IPS DF 6.9 (cell line): ENCODE data around the gene ENG.
A peak's percentile ranks its signal among the peaks of the same experiment; 100 is the strongest.

ENCODE experiments used
- DNase-seq: peaks from one replicate; pipeline ENCODE4 v3.0.0-alpha.2; 2013; ENCODE audit warnings: low read depth, low spot score
- H3K27ac ChIP-seq: one replicate; pipeline ENCODE4 v1.5.1; 2013; ENCODE audit warnings: low read length, control low read depth
- H3K27me3 ChIP-seq: 2 replicates; pipeline ENCODE4 v1.6.1; 2013; ENCODE audit warnings: mild to moderate bottlenecking, low read length; ENCODE audit not compliant: control insufficient read depth, insufficient read depth
- H3K36me3 ChIP-seq: 2 replicates; pipeline ENCODE4 v1.6.1; 2013; ENCODE audit warnings: low read length; ENCODE audit not compliant: control insufficient read depth, insufficient read depth
- H3K4me1 ChIP-seq: 2 replicates; pipeline ENCODE4 v1.6.1; 2013; ENCODE audit warnings: low read length; ENCODE audit not compliant: control insufficient read depth, insufficient read depth
- H3K4me3 ChIP-seq: 2 replicates; pipeline ENCODE4 v1.5.1; 2013; ENCODE audit warnings: mild to moderate bottlenecking, low read length
- H3K9me3 ChIP-seq: 2 replicates; pipeline ENCODE4 v1.6.1; 2013; ENCODE audit warnings: low read length, inconsistent platforms; ENCODE audit not compliant: control insufficient read depth, insufficient read depth
- WGBS: extraction: QIAGEN DNeasy Blood & Tissue Kit; methylation state at CpG from one replicate; pipeline ENCODE4 v1.1.7; 2013; ENCODE audit warnings: mixed read lengths, missing lambda C conversion rate; ENCODE audit not compliant: insufficient read length, insufficient coverage; 5-methylcytosine and 5-hydroxymethylcytosine counted together

The ENG gene

GRCh38 chr9:127791085-127791484, 63.4 kb downstream of the ENG start:
- Histone ChIP-seq H3K4me1 (no peaks in the 10 kb centered on the region; the same call in 1 of the 2 replicates), H3K36me3 (peaks cover 28% of the 10 kb centered on the region), H3K4me3 (no peak overlapping the region), H3K27me3 (no peaks in the 10 kb centered on the region), H3K9me3 (no peaks in the 10 kb centered on the region), H3K27ac (no peak overlapping the region)
- no CpG with 5 or more reads among the region's 4 CpGs for WGBS
- DNase-seq = no peak

GRCh38 chr9:127790094-127790855, 64.2 kb downstream of the ENG start:
- Histone ChIP-seq H3K4me1 (no peaks in the 10 kb centered on the region; the same call in 1 of the 2 replicates), H3K4me3 (no peak overlapping the region), H3K27ac (no peak overlapping the region), H3K27me3 (no peaks in the 10 kb centered on the region), H3K36me3 (peaks cover 28% of the 10 kb centered on the region), H3K9me3 (no peaks in the 10 kb centered on the region)
- DNase-seq = no peak
- WGBS = no CpG with 5 or more reads among the region's 9 CpGs

- no peak for DNase-seq
- Histone ChIP-seq H3K36me3 (peaks cover 28% of the 10 kb centered on the region), H3K27ac (no peak overlapping the region)
Observed at GRCh38 chr9:127789179-127789578, 65.3 kb downstream of the ENG start.

GRCh38 chr9:127788337-127789011, 66.0 kb downstream of the ENG start:
- no peak overlapping the region for H3K4me3 ChIP-seq
- no peaks in the 10 kb centered on the region for H3K27me3 ChIP-seq
- no peaks in the 10 kb centered on the region for H3K9me3 ChIP-seq
- H3K27ac ChIP-seq = no peak overlapping the region
- H3K36me3 ChIP-seq = peaks cover 28% of the 10 kb centered on the region
- no CpG with 5 or more reads among the region's 26 CpGs for WGBS
- no peak for DNase-seq
- H3K4me1 ChIP-seq = no peaks in the 10 kb centered on the region; the same call in 1 of the 2 replicates

More at GRCh38 chr9:127789179-127789578, 65.3 kb downstream of the ENG start:
- H3K4me3 ChIP-seq = no peak overlapping the region
- WGBS = no CpG with 5 or more reads among the region's 25 CpGs
- H3K9me3 ChIP-seq = no peaks in the 10 kb centered on the region
- H3K4me1 ChIP-seq = no peaks in the 10 kb centered on the region; the same call in 1 of the 2 replicates
- H3K27me3 ChIP-seq = no peaks in the 10 kb centered on the region

- H3K4me1 ChIP-seq = no peaks in the 10 kb centered on the region; the same call in 1 of the 2 replicates
- H3K27ac ChIP-seq = no peak overlapping the region
- DNase-seq = no peak
- peaks cover 28% of the 10 kb centered on the region for H3K36me3 ChIP-seq
- WGBS = no CpG with 5 or more reads among the region's 12 CpGs
- H3K4me3 ChIP-seq = peak overlapping the region; percentile 81; the same call in 1 of the 2 replicates
- no peaks in the 10 kb centered on the region for H3K27me3 ChIP-seq
- no peaks in the 10 kb centered on the region for H3K9me3 ChIP-seq
Observed at GRCh38 chr9:127786773-127787104, 67.7 kb downstream of the ENG start.

GRCh38 chr9:127785933-127786772, 68.3 kb downstream of the ENG start, which contains the start of gene CDK9:
Gene CDK9 (plus strand): TSS chr9:127786034. CDS start chr9:127786149, 115 bp downstream.
- Histone ChIP-seq H3K4me3 (peak within 1 kb of the TSS; percentile 81), H3K27ac (no peak within 1 kb of the TSS), H3K4me1 (no peaks in the 10 kb centered on the region; the same call in 1 of the 2 replicates), H3K27me3 (no peaks in the 10 kb centered on the region), H3K9me3 (no peaks in the 10 kb centered on the region), H3K36me3 (peaks cover 28% of the 10 kb centered on the region)
- WGBS = no CpG with 5 or more reads among the region's 75 CpGs
- no peak for DNase-seq

- Histone ChIP-seq H3K4me3 (peak overlapping the region; percentile 81; the same call in 1 of the 2 replicates), H3K9me3 (no peaks in the 10 kb centered on the region), H3K4me1 (no peaks in the 10 kb centered on the region; the same call in 1 of the 2 replicates), H3K36me3 (peaks cover 26% of the 10 kb centered on the region), H3K27me3 (no peaks in the 10 kb centered on the region), H3K27ac (no peak overlapping the region)
- DNase-seq = no peak
- no CpG with 5 or more reads among the region's 123 CpGs for WGBS
Observed at GRCh38 chr9:127785023-127785932, 69.2 kb downstream of the ENG start.

GRCh38 chr9:127783111-127784008, 71.1 kb downstream of the ENG start:
- DNase-seq = no peak
- Histone ChIP-seq H3K4me1 (no peaks in the 10 kb centered on the region; the same call in 1 of the 2 replicates), H3K9me3 (no peaks in the 10 kb centered on the region), H3K27me3 (no peaks in the 10 kb centered on the region), H3K36me3 (peaks cover 9% of the 10 kb centered on the region), H3K27ac (no peak overlapping the region), H3K4me3 (no peak overlapping the region)
- WGBS = no CpG with 5 or more reads among the region's 20 CpGs

- Histone ChIP-seq H3K27me3 (no peaks in the 10 kb centered on the region), H3K27ac (no peak overlapping the region), H3K36me3 (no peaks in the 10 kb centered on the region), H3K4me3 (no peak overlapping the region), H3K9me3 (no peaks in the 10 kb centered on the region), H3K4me1 (no peaks in the 10 kb centered on the region)
- DNase-seq = no peak
- WGBS = no CpG with 5 or more reads among the region's 4 CpGs
Observed at GRCh38 chr9:127781806-127782205, 72.7 kb downstream of the ENG start.
